Mucosa of descending colon (tissue), 3 donors: ENCODE measurements around the gene MT1X. TPM values are rescaled to one million over a fixed set of nuclear protein-coding genes. Genes with fewer than 3 reads are reported as not detected.
A peak's percentile ranks its signal among the peaks of the same experiment; 100 is the strongest.
"Not testable (repeated sequence)": the region's sequence is repeated elsewhere in the genome, so short reads cannot be mapped to it uniquely, and the experiment has no call there.

ENCODE experiments used
- ATAC-seq: fragments of 200-7000 bp; cut with Tn5 transposase; one replicate; pipeline ENCODE4 v1.9.1; 2020; ENCODE audit warnings: mild to moderate bottlenecking, moderate library complexity
- DNase-seq, 3 donors: peaks; one replicate each; pipeline ENCODE4 v3.0.0-alpha.2; 2020
- H3K36me3 ChIP-seq: fragments of 200-600 bp; one replicate; pipeline ENCODE4 v1.8.0; 2021; ENCODE audit warnings: low read depth, mild to moderate bottlenecking
- H3K4me1 ChIP-seq: fragments of 200-600 bp; one replicate; pipeline ENCODE4 v1.8.0; 2021; ENCODE audit warnings: low read depth, mild to moderate bottlenecking
- H3K4me3 ChIP-seq: fragments of 200-600 bp; one replicate; pipeline ENCODE4 v1.8.0; 2021; ENCODE audit warnings: mild to moderate bottlenecking
- H3K9me3 ChIP-seq: fragments of 200-600 bp; one replicate; pipeline ENCODE4 v1.8.0; 2021; ENCODE audit warnings: mild to moderate bottlenecking
- intact Hi-C, 2 donors: fragments of 100-400 bp; cut with DNase I in 1 of 2; cut with micrococcal nuclease in 1 of 2; formaldehyde crosslinking; loops; one replicate each; pipeline versions ENCODE4 v1.11.0 to v1.11.1; 2022; cut with DNase I, micrococcal nuclease
- total RNA-seq, 3 donors: library from RNA; stranded (reverse); fragmentation: NEBNext Ultra II Directional in 2 of 3; extraction: Animal tissue kit (Norgen Biotek cat#: 25700) in 2 of 3; gene quantifications; one replicate each; pipeline versions ENCODE4 v1.2.1 to v1.2.4, GENCODE V29; 2021 to 2023
- TF ChIP-seq, protein P1 (sequence below): fragments of 200-600 bp; IDR thresholded peaks from one replicate; pipeline ENCODE4 v1.8.0; 2022; ENCODE audit warnings: antibody characterized with exemption, mild to moderate bottlenecking
- donor health status: DM: no; HTN: no; CAD: no; lungs with moderate emphysema.
- donor health status: DM: no; HTN: no; CAD: no.
- donor health status: DM: no; HTN: yes; CAD: no.

The MT1X gene
- total RNA-seq, 3 donors from 2014 or later = 78.3 to 157 (median 84.1) TPM

DNA sequence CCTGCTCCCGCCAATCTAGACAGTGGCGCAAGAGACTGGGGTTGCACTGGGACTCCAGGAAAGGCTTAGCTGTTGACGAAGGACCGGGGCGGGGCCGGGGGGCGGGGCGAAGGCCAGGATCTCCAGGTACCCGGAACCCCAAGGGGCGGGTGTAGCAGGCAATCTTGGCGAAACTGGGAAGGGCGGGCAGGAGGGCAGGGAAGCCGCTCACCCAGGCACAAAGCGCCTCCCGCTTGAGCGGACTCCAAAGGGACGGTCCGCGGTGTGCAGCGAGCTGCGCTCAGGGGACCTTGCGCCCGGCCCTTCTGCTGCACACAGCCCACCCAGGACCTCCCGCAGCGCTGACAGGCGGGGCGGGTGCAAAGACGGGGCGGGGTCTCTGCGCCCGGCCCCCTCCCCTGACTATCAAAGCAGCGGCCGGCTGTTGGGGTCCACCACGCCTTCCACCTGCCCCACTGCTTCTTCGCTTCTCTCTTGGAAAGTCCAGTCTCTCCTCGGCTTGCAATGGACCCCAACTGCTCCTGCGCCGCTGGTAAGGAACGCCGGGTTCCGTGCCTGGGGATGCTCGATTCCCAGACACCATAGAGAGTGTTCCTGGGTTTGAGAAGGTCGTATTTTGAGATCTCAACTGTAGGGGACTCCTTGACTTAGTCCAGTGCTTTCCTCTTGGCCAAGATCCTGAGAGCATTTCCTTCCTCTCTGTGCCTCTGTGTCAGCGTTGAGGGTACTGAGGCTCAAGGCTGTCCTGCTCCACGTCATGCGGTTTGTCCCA, 24.5 kb upstream of the MT1X start, which contains the start of gene MT1F:
MT1F (plus strand) TSS at position 405 of the 772 bp plus-strand sequence; CDS start at position 505, 100 bp downstream.
- intact Hi-C loops = no loop called here
- H3K36me3 ChIP-seq = no peaks in the 10 kb centered on the region
- peak within 1 kb of the TSS; percentile 36 for H3K4me3 ChIP-seq
- peaks cover 15% of the 10 kb centered on the region for H3K4me1 ChIP-seq
- DNase-seq = peak; percentile 96 to 99 (median 97)
- ATAC-seq = peak; percentile 97
- H3K9me3 ChIP-seq = no peaks in the 10 kb centered on the region
- TF ChIP-seq, protein P1, sequence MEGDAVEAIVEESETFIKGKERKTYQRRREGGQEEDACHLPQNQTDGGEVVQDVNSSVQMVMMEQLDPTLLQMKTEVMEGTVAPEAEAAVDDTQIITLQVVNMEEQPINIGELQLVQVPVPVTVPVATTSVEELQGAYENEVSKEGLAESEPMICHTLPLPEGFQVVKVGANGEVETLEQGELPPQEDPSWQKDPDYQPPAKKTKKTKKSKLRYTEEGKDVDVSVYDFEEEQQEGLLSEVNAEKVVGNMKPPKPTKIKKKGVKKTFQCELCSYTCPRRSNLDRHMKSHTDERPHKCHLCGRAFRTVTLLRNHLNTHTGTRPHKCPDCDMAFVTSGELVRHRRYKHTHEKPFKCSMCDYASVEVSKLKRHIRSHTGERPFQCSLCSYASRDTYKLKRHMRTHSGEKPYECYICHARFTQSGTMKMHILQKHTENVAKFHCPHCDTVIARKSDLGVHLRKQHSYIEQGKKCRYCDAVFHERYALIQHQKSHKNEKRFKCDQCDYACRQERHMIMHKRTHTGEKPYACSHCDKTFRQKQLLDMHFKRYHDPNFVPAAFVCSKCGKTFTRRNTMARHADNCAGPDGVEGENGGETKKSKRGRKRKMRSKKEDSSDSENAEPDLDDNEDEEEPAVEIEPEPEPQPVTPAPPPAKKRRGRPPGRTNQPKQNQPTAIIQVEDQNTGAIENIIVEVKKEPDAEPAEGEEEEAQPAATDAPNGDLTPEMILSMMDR = no peak

DNA sequence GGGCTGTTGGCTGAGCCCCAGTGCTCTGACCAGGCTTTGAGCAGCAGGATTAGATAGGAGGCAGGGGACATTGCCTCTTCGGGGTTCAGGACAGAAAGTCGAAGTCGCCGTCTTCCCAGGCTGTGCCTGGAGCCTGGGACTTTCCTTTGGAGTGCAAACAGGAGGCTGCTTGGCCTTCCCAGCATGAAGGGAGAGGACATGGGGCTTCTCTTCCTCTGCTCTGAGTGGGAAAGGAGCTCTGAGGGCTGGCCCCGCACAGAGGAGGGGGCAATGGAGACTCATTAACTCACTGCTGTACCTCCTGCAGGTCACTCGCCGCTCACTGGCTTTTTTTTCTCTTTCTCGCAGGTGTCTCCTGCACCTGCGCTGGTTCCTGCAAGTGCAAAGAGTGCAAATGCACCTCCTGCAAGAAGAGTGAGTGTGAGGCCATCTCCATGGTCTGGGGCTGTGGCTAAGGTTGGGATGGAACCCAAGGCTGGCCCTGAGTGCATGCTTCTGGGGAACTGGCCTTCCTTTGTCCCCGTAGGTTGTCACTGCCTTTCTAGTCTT, 23.9 kb upstream of the MT1X start:
- TF ChIP-seq, protein P1 = no peak
- Histone ChIP-seq H3K9me3 (no peaks in the 10 kb centered on the region), H3K4me3 (no peak overlapping the region), H3K4me1 (peaks cover 15% of the 10 kb centered on the region), H3K36me3 (no peaks in the 10 kb centered on the region)
- intact Hi-C loops = no loop called here
- ATAC-seq (no peak), DNase-seq (peak in 1 of 3 donors; percentile 55)

DNA sequence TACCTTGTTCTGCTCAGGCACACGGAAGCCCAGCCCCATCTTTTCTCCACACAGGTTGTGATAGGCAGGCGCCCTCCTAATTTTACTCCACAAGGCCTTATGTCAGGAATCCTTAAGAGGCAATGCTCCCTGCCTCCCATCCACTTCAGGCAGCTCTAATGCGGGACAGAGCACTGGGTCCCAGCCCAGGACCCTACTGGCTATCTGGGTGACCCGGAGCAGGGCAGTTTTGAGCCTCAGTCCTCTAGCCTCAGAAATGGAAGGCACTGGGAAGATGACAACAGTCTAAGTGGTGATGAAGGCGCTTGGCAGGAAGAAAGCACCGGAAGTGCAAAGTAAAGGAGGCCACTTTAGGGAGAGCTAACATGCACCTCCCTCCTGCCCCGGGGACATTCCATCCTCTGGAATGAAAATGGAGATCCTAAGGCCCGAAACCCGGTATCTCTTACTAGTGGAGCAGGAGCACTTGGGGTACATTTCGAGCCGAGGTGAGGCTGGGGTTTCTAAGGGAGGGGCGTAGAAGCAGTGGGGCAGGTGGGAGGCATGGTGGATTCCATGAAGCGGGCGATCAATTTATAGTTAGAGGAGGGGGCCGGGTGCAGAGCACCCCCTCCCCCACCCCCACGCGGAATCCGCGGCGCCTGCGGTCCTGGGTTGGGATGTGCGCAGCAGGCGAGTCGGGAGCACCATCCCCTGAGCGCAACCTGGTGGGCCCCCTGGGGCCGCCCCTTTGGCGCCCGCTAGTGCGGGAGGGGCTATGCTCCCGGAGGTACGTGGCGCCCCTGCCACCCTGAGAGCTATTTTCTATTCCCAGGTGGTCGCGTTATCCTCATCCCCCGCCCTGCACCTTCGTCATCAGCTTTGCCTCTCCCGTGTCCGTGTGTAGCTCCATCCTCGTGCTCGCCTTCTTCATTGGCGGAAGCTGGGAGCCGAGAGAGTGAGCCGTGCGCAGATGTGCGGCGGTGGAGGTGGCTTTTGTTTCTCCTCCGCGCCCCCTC, 19.6 kb upstream of the MT1X start:
- DNase-seq = no peak
- no peak overlapping the region for H3K4me3 ChIP-seq

DNA sequence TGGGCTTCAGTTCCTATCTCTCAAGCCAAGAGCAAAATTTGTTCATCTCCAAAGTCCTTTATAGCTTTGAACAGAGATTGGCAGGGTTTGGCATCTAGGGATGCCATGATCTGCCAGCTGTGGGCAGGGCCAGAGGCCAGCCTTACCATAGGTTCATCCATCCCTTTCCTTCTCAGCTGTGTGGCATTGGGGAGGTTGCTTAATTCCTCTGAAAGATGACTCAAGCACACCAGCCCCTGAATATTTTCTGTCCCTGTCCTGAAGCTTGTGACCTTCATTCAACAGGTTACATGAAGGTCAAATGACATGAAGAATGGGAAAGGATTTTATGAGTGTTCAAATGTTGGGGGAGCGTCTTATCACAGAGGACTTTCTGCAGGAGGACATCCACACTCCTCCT, 17.8 kb upstream of the MT1X start:
- intact Hi-C loops = no loop called here
- H3K4me3 ChIP-seq = no peak overlapping the region
- no peak for DNase-seq
- H3K36me3 ChIP-seq = no peaks in the 10 kb centered on the region
- peaks cover 7% of the 10 kb centered on the region for H3K4me1 ChIP-seq
- TF ChIP-seq, protein P1 = no peak
- no peaks in the 10 kb centered on the region for H3K9me3 ChIP-seq
- no peak for ATAC-seq

More for the DNA sequence above, 19.6 kb upstream of the MT1X start:
- H3K4me1 ChIP-seq = peaks cover 12% of the 10 kb centered on the region
- no peak for ATAC-seq
- no peaks in the 10 kb centered on the region for H3K9me3 ChIP-seq
- no peaks in the 10 kb centered on the region for H3K36me3 ChIP-seq
- intact Hi-C loops = no loop called here
- TF ChIP-seq, protein P1 = no peak

DNA sequence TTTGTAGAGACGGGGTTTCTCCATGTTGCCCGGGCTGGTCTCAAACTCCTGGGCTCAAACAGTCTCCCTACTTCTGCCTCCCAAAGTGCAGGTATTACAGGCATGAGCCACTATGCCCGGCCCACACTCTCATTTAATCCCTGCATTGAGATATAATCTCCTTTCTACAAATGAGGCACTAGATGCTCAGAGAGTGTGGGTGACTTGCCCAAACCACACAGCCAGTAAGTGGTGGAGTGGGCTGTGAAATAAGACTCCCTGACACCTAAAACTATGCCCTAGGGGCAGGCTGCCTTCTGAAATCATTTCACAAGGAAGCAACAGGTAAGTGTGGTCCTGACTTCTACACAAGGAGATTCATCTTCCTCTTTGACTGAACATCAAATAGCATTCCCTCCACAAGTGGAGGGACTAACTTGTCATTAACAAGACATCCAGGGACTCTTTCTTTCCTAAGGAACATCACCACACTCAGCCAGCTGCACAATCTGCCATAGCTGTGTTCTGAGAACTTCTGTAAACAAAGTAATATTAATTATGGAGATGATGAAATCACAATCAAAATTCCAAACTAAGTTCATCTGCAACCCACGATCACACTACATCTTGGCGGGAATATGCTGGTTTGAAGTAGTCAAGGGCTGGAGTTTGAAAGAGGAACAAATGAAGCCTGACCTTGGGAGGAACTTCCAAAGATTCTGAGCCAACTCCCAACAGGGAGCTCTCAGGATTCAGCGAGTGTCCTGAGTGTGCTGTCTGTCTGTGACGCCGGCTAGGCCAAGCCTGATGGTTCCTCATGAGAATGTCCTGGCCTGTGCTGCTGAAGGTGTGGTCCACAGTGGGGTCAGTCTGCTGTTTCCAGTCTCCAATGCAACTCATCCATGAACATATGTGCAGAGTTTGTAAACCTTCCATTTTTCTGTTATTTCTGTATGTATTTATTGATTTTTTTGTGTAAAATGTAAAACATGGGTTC, 16.7 kb upstream of the MT1X start:
- not testable (repeated sequence) for H3K4me3 ChIP-seq

More for the DNA sequence above, 16.7 kb upstream of the MT1X start:
- H3K4me1 ChIP-seq, ATAC-seq, H3K36me3 ChIP-seq, intact Hi-C loops, DNase-seq, H3K9me3 ChIP-seq: not testable (repeated sequence)
